HG02970 (cell line): ENCODE data around the gene POLD2.
"Not testable (repeated sequence)": the region's sequence is repeated elsewhere in the genome, so short reads cannot be mapped to it uniquely, and the experiment has no call there.

Experiments used
- ATAC-seq: cut with Tn5 transposase; IDR thresholded peaks from one replicate; pipeline ENCODE4 v1.9.1; 2021; ENCODE audit warnings: mild to moderate bottlenecking, moderate library complexity, moderate number of reproducible peaks; ENCODE audit not compliant: unreplicated experiment, low FRiP score

Gene POLD2

GRCh38 chr7:44139311-44140010 lies 16.1 kb upstream of the POLD2 start:
- no peak for ATAC-seq

GRCh38 chr7:44138698-44139097 lies 15.3 kb upstream of the POLD2 start:
- ATAC-seq: no peak

- ATAC-seq: no peak
Observed at GRCh38 chr7:44136731-44137130, 13.4 kb upstream of the POLD2 start.

- no peak for ATAC-seq
Observed at GRCh38 chr7:44134943-44135628, 11.7 kb upstream of the POLD2 start.

GRCh38 chr7:44133295-44133694 lies 9.9 kb upstream of the POLD2 start:
- no peak for ATAC-seq

GRCh38 chr7:44132039-44132438 lies 8.7 kb upstream of the POLD2 start:
- no peak for ATAC-seq

GRCh38 chr7:44131173-44132029 lies 8.1 kb upstream of the POLD2 start:
- ATAC-seq: no peak

- no peak for ATAC-seq
Observed at GRCh38 chr7:44128721-44129582, 5.6 kb upstream of the POLD2 start.

GRCh38 chr7:44127161-44127560 lies 3.8 kb upstream of the POLD2 start:
- no peak for ATAC-seq

GRCh38 chr7:44126574-44126973 lies 3.2 kb upstream of the POLD2 start:
- ATAC-seq: not testable (repeated sequence)

GRCh38 chr7:44124822-44125202 lies 1.5 kb upstream of the POLD2 start:
- no peak for ATAC-seq

- ATAC-seq: no peak
Observed at GRCh38 chr7:44122529-44122928, 819 bp downstream of the POLD2 start.

- no peak for ATAC-seq
Observed at GRCh38 chr7:44121761-44122420, 1.5 kb downstream of the POLD2 start.

- no peak for ATAC-seq
Observed at GRCh38 chr7:44120395-44120794, 3.0 kb downstream of the POLD2 start.

- ATAC-seq: no peak
Observed at GRCh38 chr7:44119829-44120380, 3.4 kb downstream of the POLD2 start.

- ATAC-seq: no peak
Observed at GRCh38 chr7:44117801-44118429, 5.4 kb downstream of the POLD2 start.

GRCh38 chr7:44116789-44117666 lies 6.3 kb downstream of the POLD2 start:
- no peak for ATAC-seq
